Hindlimb muscle (tissue), 1 donor: ENCODE measurements around the gene TP53RK. TPM values are rescaled to one million over a fixed set of nuclear protein-coding genes. Genes with fewer than 3 reads are reported as not detected.

Experiments used
- DNase-seq: peaks from one replicate; pipeline ENCODE4 v3.0.0-alpha.2; 2013
- polyA plus RNA-seq: library from polyadenylated mRNA; unstranded; fragments of 120-200 nt; gene quantifications from one replicate; pipeline ENCODE4 v1.2.1, GENCODE V29; 2013; ENCODE audit not compliant: insufficient read length

TP53RK gene
- polyA plus RNA-seq, 1 donor: 9.3 TPM

- no peak for DNase-seq
Observed at GRCh38 chr20:46706242-46706641, 17.0 kb upstream of the TP53RK start.

- no peak for DNase-seq
Observed at GRCh38 chr20:46705378-46705729, 16.1 kb upstream of the TP53RK start.

GRCh38 chr20:46704714-46705377, 15.6 kb upstream of the TP53RK start:
- no peak for DNase-seq

GRCh38 chr20:46703435-46703834, 14.2 kb upstream of the TP53RK start:
- DNase-seq: no peak

GRCh38 chr20:46702447-46703203, 13.4 kb upstream of the TP53RK start:
- no peak for DNase-seq

GRCh38 chr20:46701986-46702385, 12.7 kb upstream of the TP53RK start:
- no peak for DNase-seq

GRCh38 chr20:46701556-46701955, 12.3 kb upstream of the TP53RK start:
- no peak for DNase-seq

- no peak for DNase-seq
Observed at GRCh38 chr20:46701057-46701456, 11.8 kb upstream of the TP53RK start.

GRCh38 chr20:46700481-46700880, 11.2 kb upstream of the TP53RK start:
- DNase-seq: no peak

GRCh38 chr20:46699651-46700359, 10.6 kb upstream of the TP53RK start:
- DNase-seq: no peak

GRCh38 chr20:46698788-46699187, 9.5 kb upstream of the TP53RK start:
- DNase-seq: no peak

- DNase-seq: no peak
Observed at GRCh38 chr20:46696791-46697279, 7.6 kb upstream of the TP53RK start.

GRCh38 chr20:46695892-46696291, 6.6 kb upstream of the TP53RK start:
- DNase-seq: no peak

GRCh38 chr20:46694484-46694883, 5.2 kb upstream of the TP53RK start:
- no peak for DNase-seq

- no peak for DNase-seq
Observed at GRCh38 chr20:46691196-46691595, 2.0 kb upstream of the TP53RK start.

GRCh38 chr20:46690219-46691106, 1.2 kb upstream of the TP53RK start:
- DNase-seq: no peak

GRCh38 chr20:46689754-46690085, 476 bp upstream of the TP53RK start:
- no peak for DNase-seq

GRCh38 chr20:46688151-46689081, 828 bp downstream of the TP53RK start:
- DNase-seq: no peak

- peak; percentile 66 for DNase-seq
Observed at GRCh38 chr20:46683939-46684750, 5.1 kb downstream of the TP53RK start.

GRCh38 chr20:46683668-46683938, 5.6 kb downstream of the TP53RK start:
- no peak for DNase-seq
